Measurements from ENCODE around the gene PLA1A. TPM values are rescaled to one million over a fixed set of nuclear protein-coding genes. Genes with fewer than 3 reads are reported as not detected.
A peak's percentile ranks its signal among the peaks of the same experiment; 100 is the strongest.

Gene PLA1A
- total and polyA plus RNA-seq, 2 of the 4 experiments (the other 2 are of a cell fraction): not detected

DNA sequence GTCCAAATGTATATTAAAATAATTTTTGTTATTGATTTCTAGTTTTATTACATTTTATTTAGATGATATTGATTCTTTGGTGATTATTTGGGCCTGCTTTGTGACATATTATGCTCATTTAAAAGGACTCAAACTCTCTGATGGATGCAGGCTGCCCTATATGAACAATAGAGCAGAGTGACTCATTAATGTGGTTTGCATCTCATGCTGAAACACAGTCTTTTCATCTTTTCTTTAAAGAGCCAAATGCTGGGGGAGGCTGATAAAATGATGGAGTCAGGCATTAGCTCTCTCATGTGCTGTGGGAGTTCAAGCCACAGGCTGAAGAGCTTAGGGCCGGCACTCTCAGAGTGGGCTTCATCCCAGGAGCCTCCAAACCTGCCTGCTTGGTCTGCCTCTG lies 7.2 kb downstream of the PLA1A start:
- peaks cover 21% of the 10 kb centered on the region for H3K27me3 ChIP-seq (ENCODE audit: control insufficient read depth, insufficient read depth, low read length)
- no peaks in the 10 kb centered on the region for H4K20me1 ChIP-seq (ENCODE audit: insufficient read depth, low read length)
- H3K56ac ChIP-seq (ENCODE audit: extremely low read depth, insufficient read depth, low read length): no peak overlapping the region
- in situ Hi-C loops (cut with MboI; ENCODE audit: low sequenced_read_pairs): no loop called here
- H3K23ac ChIP-seq (ENCODE audit: low read depth, low read length): no peak overlapping the region
- H2BK120ac ChIP-seq (ENCODE audit: low read depth, low read length): no peak overlapping the region
- H2BK15ac ChIP-seq (ENCODE audit: low read depth, low read length): no peak overlapping the region
- no peak overlapping the region for H4K91ac ChIP-seq (ENCODE audit: insufficient read depth, low read depth, low read length)
- TF ChIP-seq BHLHE40 (IDR thresholded peaks at IDR 0.05; ENCODE audit: low read depth, low read length) (no peak), CHD1 (IDR thresholded peaks at IDR 0.05; ENCODE audit: low read depth, low read length) (no peak), MAZ (IDR thresholded peaks at IDR 0.05; ENCODE audit: borderline replicate concordance, low read depth, low read length) (no peak), RAD21 (IDR thresholded peaks at IDR 0.05; ENCODE audit: low read length) (no peak), MXI1 (IDR thresholded peaks at IDR 0.05; ENCODE audit: borderline replicate concordance, low read depth, low read length) (no peak)
- ChIA-PET CTCF (interaction anchor here (0.7 kb wide), 1 partner anchor 207 kb away, joined by 4 read pairs; no protein-coding TSS in a partner anchor), POLR2A (ENCODE audit: unreplicated experiment) (no interaction called here)
- no peak overlapping the region for H2BK20ac ChIP-seq (ENCODE audit: low read depth, low read length)
- no peak overlapping the region for H3K9ac ChIP-seq (ENCODE audit: low read depth, low read length)
- H2AFZ ChIP-seq (replicated peaks; ENCODE audit: low read length, poor library complexity): no peak overlapping the region
- DNase-seq (peak; percentile 52), ATAC-seq (ENCODE audit: low read depth) (no peak; the same call in 1 of the 2 replicates)
- no peak overlapping the region for H3K4me3 ChIP-seq (ENCODE audit: insufficient read depth, low read depth, low read length)
- H2BK5ac ChIP-seq (ENCODE audit: low read depth, low read length, poor library complexity, severe bottlenecking): no peak overlapping the region
- H3K27ac ChIP-seq (ENCODE audit: insufficient read depth, low read length): no peak overlapping the region
- no peaks in the 10 kb centered on the region for H3K36me3 ChIP-seq (ENCODE audit: control insufficient read depth, insufficient read depth, low read length)
- no peak overlapping the region for H4K8ac ChIP-seq (ENCODE audit: low read depth in 2 of 2, low read length in 2 of 2)
- intact Hi-C loops (cut with micrococcal nuclease): no loop called here
- H3K14ac ChIP-seq (replicated peaks; ENCODE audit: low read depth, low read length): no peak overlapping the region
- H2AK5ac ChIP-seq (ENCODE audit: low read depth, low read length): no peak overlapping the region
- no peak overlapping the region for H3K4me2 ChIP-seq (ENCODE audit: low read depth, low read length)
- H4K5ac ChIP-seq (ENCODE audit: low read depth, low read length): no peak overlapping the region
- no peak overlapping the region for H2AK9ac ChIP-seq (replicated peaks; ENCODE audit: low read depth, low read length, poor library complexity)
- no peaks in the 10 kb centered on the region for H3K9me3 ChIP-seq (ENCODE audit: control insufficient read depth, insufficient read depth, low read length)
- no peak overlapping the region for H3K18ac ChIP-seq (ENCODE audit: low read depth, low read length)
- BruUV-seq (replicated peaks): no TSS peak
- no CpG with 5 or more reads among the region's 1 CpG for WGBS, 2 experiments (ENCODE audit: extremely low coverage in 2 of 2, insufficient read length in 1 of 2)
- H3K9me1 ChIP-seq (ENCODE audit: insufficient read depth, low read length): no peaks in the 10 kb centered on the region
- no peaks in the 10 kb centered on the region for H3K4me1 ChIP-seq (ENCODE audit: control insufficient read depth, insufficient read depth, low read length)
- dilution Hi-C loops (cut with HindIII; ENCODE audit: low sequenced_read_pairs, unreplicated experiment): no loop called here
- H3K79me1 ChIP-seq (ENCODE audit: low read depth in 1 of 2, low read length in 2 of 2): no peaks in the 10 kb centered on the region
- no peak overlapping the region for H3K4ac ChIP-seq (ENCODE audit: low read depth, low read length)

All from IMR-90 (cell line).